GM19467 (cell line): ENCODE results near the gene SFXN3.
"Not testable (repeated sequence)": the region's sequence is repeated elsewhere in the genome, so short reads cannot be mapped to it uniquely, and the experiment has no call there.

ENCODE experiments used
- ATAC-seq: cut with Tn5 transposase; IDR thresholded peaks from one replicate; pipeline ENCODE4 v1.9.1; 2021; ENCODE audit warnings: mild to moderate bottlenecking, moderate library complexity; ENCODE audit not compliant: unreplicated experiment

SFXN3 gene

DNA sequence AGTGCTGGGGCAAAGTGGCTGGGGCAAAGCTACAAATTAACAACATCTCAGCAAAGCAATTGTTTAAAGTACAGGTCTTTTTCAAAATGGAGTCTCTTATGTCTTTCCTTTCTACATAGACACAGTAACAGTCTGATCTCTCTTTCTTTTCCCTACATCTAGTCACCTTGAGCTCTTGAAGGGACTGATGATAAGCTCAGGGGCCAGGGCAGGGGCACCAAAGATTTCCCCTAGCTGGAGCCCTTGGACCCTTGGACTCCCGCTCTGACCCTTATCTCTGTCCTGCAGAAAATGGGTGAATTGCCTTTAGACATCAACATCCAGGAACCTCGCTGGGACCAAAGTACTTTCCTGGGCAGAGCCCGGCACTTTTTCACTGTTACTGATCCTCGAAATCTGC is 3.4 kb downstream of the SFXN3 start:
- not testable (repeated sequence) for ATAC-seq

- ATAC-seq = no peak
Measured at GRCh38 chr10:101035314-101035713, 4.3 kb downstream of the SFXN3 start.

DNA sequence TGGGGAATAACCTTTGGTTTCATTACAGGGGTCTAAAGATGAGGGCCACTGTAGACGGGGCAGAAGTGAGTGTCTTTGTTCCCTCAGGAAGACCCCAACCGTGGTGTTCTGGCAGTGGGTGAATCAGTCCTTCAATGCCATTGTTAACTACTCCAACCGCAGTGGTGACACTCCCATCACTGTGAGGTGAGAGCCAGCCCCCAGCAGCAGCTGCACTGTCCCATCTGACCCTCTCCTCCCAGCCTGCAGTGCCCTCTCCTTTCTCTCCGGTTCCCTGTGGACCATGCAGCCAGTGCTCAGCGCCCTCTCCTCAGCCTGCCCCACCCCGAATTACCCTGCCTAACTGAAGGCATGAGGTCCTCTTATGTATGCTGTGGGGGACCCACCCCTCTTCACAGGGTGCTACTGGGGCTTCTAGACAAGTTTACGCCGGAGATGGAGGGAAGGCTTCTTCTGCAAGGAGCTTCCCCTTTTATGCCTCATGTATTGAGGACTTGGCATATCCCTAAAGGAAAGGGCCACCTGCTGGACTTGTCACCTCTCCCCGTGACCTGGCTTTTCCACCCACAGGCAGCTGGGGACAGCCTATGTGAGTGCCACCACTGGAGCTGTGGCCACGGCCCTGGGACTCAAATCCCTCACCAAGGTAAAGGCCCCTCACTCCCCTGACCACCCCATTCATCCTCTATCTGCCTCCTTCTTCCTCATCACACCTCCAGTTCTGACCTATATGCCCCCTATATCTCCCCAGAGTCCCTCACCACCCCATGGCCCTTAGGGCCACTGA is 5.1 kb downstream of the SFXN3 start:
- no peak for ATAC-seq

- no peak for ATAC-seq
Measured at GRCh38 chr10:101036726-101037125, 5.7 kb downstream of the SFXN3 start.

DNA sequence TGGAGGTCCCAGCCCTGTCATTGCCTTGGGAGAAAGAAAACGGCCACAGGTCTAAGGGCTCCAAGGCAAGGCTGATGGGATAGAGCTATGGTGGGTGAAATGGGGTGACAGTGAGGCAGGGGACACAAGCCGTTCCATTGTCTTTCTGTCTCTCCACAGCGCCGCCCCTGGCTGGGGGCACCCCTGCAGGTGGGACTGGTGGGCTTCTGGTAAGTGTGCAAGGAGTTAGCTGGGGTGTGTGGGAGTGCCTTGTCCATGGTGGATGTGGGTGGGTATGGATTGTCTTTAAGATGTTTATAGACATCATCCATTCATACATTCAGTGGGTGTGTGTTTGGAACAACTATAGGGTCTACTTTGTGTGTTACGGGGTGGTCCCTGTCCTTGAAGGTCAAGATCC is 7.5 kb downstream of the SFXN3 start:
- ATAC-seq = no peak

- ATAC-seq = no peak
Measured at GRCh38 chr10:101040061-101040460, 9.0 kb downstream of the SFXN3 start.

GRCh38 chr10:101040851-101041250 is 9.8 kb downstream of the SFXN3 start:
- no peak for ATAC-seq

- peak; percentile 44 for ATAC-seq
Measured at GRCh38 chr10:101041252-101041761, 10.3 kb downstream of the SFXN3 start.

GRCh38 chr10:101042118-101042517 is 11.1 kb downstream of the SFXN3 start:
- no peak for ATAC-seq

GRCh38 chr10:101042667-101043362 is 11.8 kb downstream of the SFXN3 start:
- ATAC-seq = peak; percentile 94

- no peak for ATAC-seq
Measured at GRCh38 chr10:101043363-101043707, 12.3 kb downstream of the SFXN3 start.

DNA sequence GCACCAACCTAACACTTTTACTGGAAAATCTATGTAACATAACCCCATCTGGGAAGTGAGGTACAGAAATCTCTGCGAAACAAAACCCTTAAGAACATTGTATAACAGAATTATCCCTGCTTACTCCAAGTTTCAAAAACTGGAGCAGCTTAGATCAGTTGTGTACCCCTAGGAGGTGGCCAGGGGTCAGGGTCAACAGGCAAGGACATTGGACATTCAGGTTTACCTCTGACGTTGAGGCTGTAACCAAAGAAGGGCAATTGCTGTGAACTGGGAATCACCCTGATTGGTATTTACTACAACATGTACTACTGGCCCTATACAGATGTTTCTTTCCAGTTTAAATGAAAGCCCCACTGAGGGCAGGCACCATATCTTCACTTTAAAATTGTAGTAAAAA is 13.1 kb downstream of the SFXN3 start:
- ATAC-seq = no peak

GRCh38 chr10:101046332-101047238 is 15.6 kb downstream of the SFXN3 start:
- ATAC-seq = no peak

DNA sequence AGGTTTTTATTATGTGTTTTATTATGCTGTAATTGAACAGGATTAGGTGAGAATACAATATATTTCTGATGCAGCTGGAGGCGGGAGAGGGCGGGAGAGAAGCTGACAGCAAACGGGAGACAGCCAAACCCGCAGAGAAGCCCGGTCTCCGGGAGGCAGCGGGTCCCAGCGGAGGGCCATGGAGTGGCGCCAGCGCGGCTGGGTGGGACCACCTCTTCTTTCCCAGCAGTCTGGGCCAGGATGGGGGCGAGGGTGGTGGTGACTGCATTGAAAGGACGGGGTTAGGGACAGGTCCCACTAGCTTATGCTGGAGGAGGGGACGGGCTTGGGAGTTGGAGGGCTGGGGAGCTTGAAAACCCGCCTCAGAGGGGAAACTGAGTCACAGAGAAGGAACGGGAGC is 16.2 kb downstream of the SFXN3 start:
- no peak for ATAC-seq

- no peak for ATAC-seq
Measured at GRCh38 chr10:101047961-101048892, 17.2 kb downstream of the SFXN3 start.

DNA sequence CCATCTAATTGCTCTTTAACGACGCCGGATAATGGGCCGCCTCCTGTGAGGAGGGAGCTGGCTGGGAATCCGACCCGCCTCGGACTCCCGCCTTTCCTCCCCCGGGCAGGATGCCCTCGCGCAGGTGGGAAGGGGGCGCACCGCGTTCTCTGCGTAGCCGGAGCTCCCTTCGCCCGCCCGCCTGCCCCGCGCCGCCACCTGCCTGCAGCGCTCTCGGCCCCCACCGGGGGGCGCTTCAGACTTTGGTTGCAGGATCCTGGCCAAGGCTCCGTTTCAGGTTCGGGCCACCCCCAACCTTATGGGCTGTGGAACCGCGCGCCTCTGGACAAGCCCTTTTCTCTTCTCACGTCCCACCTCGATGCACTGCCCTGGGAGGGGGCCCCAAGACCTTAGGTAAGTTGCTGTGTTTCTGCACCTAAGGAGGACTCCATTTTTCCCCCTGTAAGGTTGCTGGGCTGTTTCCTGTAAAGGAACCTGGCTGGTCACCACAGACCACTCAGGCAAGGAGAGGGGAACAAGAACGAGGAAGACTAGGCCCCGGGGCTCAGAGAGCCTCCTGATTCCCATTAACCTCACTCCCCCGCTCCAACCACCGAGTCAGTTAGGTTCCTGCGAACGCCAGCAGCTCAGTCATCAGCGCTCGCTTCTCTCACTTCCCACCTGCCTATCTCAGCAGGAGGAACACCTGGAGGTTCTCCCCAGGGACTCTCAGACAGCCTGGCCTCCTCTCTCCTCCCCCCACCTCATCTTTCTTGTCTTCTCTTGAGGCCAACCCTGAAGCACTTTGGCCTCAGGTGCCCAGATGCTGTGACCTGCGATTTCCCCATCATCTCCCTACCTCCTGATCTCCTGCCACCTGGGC is 19.4 kb downstream of the SFXN3 start:
- peak; percentile 61 for ATAC-seq

GRCh38 chr10:101052285-101052684 is 21.3 kb downstream of the SFXN3 start:
- no peak for ATAC-seq

DNA sequence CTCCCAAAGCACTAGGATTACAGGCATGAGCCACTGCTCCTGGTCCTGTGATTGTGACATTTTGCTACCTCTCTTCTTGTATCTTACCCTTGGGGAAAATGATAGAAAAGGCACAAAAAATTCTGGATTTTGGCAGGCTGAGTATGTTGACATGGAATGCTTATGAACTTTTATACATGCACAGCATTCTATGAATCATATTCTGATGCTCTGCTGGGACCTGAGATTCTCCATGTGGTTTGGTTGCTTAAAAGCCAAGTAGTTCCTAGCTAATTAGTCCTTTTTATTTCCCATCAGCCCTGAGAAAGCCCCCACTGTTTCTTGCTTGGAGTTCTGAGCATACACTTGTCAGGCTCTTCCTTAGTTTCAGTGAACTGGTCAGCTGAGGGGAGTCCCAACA is 22.5 kb downstream of the SFXN3 start:
- ATAC-seq = no peak

DNA sequence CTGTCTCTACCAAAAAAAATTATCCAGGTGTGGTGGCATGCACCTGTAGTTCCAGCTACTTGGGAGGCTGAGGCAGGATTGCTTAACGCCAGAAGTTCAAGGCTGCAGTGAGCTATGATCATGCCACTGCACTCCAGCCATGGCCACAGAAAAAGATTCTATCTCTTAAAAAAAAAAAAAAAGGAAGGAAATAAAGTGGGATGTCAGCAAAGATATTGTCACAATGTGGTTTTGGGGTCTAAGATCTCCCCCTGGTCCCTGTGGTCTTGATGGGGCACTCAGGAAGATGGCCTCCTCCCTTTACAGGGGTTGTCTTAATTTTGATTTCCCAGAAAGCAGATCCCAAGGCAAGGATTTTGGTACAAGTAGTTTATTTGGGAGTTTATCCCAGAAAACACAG is 23.3 kb downstream of the SFXN3 start:
- ATAC-seq = no peak
